Fibroblast of skin of back (primary cell): ENCODE results near the gene APELA. TPM values are rescaled to one million over a fixed set of nuclear protein-coding genes. Genes with fewer than 3 reads are reported as not detected.
"Not testable (repeated sequence)": the region's sequence is repeated elsewhere in the genome, so short reads cannot be mapped to it uniquely, and the experiment has no call there.

ENCODE experiments used
- DNase-seq: peaks from one replicate; pipeline ENCODE4 v3.0.0-alpha.2; 2013
- polyA plus RNA-seq, 2 experiments: library from polyadenylated mRNA; unstranded; fragments of 120-200 nt; gene quantifications; one replicate each; pipeline ENCODE4 v1.2.1, GENCODE V29; 2013; ENCODE audit not compliant: insufficient read length in 2 of 2

The APELA gene, protein sequence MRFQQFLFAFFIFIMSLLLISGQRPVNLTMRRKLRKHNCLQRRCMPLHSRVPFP
- polyA plus RNA-seq (2013, experiment 1 of 2; ENCODE audit: insufficient read length), result not detected
- 0.13 TPM for polyA plus RNA-seq (2013, experiment 2 of 2; ENCODE audit: insufficient read length)

DNA sequence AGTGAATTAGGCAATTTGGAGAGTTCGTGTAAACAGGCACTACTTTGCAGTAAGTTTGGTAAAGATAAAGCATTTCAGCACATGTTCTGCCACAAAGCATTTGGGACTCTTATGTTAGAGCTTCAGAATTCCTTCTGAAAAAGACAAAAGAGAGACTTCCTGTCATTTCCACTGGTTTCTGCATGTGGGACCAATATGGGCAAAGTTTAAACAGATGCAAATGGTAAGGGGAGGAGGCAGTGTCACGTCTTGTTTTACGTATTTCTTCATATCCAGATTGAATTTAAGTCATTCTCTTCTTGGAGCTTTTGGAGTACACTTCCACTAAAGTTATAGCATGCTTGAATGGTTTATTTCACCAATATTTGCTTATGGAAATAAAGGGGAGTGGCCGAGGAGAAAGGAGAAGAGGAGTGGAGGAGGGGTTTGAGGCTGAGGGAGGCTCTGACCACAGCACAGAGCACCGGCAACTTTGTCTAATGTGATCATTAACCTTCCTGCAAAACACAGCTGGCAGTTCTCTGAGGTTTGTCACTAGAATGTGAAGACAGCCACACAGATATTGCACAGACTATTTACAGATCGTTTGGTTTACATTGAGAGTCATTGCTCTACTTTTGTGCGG is at the start of gene APELA:
TSS of gene APELA (plus strand) at position 479 of the 625 bp plus-strand sequence. CDS start 154 bp downstream, outside the sequence.
- DNase-seq, result no peak

DNA sequence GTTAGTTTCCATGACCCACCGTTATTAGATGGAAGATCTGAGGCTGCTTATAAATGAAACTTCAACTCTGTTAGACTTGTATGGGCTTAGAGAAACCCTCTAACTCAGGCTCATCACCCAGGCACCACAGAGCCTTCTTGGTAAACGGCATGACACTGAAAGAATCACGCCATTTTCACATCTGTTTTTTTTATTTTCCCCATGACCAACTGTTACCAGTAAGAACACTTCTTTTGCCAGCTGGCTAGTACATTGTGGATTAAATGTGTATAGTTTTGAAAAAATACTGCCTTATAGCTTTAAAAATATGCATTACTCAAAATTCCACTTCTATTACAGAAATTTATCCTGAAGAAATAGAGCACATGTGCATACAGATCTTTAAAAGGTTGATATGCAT is 48.0 kb upstream of the APELA start:
- DNase-seq, result no peak

DNA sequence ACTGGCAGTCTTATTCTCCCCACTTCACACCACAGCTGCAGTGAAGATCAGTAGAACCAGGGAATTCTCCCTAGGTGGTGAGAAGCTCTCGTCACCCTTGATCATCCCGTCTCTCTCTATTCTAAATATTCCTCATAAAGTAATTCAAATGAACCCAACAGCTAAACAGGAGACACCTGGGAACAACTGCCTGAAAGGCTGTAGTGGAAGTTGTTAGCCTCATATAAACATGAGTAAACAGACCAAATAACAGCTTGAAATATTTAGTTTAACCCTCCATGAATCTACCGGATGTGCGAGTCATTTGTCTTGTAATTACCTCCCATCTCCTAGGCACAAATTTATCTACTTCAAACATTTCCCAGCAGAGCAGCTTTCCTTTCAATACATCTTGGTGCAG is 30.4 kb upstream of the APELA start:
- no peak for DNase-seq

DNA sequence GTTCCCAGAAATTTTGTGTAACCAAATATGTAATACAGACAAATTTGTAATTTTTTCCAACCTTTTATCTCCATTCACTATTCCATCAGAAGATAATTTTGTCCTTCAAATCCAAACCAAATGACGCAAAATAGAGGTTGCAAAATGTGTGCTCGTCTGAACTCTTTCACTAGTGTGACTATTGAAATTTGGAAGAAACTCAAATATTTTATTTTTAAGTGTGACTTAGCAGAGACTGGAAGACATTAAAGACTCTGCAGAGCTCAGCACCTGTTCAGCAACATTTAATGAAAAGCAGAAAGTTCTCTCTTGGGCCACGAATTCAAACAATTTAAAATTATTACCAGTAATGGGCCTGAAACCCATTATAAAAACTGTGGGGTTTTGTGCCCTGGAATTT is 30.0 kb upstream of the APELA start:
- DNase-seq, result no peak

DNA sequence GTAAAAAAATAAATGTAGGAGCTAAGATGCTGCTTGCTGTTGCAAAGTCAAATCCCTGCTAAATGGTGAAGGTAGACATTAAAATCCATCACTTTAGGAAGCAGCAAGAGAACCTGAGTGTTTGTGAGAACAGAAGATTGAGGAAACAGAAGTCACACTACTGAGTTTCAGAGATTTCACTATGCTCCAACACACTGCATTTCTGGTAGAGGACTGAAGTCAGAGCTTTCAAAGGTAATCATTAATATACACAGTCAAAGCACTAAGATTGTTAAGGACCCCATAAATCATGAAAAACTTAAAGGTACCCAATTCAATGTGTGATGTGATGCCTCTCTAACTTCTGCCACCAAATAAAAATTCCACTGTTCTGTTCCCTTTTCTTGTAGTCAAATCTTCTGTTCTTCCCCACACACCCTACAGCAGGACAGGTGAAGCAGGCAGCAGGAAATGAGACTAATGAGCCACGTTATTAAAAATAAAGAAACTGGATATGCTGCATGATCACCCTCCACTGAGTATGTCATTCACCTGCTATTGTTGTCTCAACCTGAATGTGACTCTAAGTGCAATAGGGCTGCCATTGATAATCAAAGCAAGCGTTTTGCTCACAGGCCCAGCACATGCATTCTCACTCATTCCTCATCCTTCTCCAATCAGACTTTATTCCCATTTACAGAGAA is 28.9 kb upstream of the APELA start:
- DNase-seq, result no peak

DNA sequence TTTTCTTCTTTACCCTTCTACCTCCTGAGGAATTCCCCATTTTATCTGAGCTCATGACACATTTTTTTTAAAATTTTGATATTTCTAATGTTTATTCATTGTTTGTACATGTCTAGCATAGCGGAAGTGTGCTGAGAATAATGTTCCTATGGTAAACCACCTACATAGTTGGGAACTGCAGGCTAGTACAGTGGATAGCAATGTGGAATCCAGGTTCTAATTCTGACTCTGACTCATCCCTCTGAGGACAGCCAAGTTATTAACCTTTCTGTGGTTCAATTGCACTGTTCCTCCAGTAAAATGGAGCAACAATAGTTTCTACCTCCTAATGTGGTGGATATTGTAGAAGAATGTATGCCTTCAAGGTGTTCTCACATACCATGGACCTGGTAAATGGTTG is 20.6 kb upstream of the APELA start:
- DNase-seq, result no peak

DNA sequence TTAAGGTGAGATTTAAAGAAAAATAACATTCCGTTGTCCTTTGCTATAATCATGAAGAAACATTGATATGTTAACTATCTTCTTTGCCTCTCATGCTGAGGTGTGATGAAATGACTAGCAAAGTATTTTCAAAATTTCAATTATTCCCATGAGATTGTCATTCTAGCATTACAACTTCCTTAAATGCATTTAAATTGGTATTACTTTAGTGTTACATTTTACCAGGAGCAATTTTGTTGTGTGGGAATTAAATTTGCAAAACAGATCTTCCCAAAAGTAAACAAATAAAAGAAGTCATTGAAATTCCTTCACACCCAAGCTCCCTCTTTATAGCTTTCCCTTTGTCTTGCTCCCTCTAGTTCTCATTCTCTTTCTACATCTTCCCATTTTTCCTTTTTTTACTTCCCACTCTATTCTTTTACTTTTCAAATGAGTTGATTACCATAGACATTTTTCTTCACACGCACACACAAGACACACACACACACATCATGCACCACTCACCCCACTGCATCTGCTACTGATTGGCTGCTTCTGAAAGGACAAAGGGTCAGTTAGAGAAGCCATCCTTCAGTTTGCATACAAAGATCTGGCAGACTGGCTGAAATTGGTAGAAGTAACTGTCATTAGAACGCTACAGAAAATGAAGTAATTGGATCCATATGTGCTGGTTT is 10.0 kb upstream of the APELA start:
- DNase-seq, result peak; percentile 19

DNA sequence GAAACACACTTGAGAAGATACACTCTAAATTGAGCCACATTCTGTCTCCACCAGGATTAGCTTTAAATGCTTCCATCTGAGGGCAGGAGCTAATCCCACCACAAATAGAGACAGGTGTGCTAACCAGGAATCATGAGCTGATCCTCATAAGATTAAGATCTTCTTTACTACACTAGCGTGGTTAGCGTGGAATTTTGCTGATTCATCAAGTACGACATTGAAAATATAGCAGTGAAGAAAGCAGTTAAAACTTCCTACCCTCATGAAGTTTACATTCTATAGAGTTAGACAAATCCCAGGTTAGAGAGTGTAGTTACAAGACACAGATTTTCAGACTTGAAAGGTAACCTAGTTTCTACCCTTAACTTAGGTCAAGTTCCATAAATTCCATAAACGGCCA is 5.3 kb upstream of the APELA start:
- no peak for DNase-seq

DNA sequence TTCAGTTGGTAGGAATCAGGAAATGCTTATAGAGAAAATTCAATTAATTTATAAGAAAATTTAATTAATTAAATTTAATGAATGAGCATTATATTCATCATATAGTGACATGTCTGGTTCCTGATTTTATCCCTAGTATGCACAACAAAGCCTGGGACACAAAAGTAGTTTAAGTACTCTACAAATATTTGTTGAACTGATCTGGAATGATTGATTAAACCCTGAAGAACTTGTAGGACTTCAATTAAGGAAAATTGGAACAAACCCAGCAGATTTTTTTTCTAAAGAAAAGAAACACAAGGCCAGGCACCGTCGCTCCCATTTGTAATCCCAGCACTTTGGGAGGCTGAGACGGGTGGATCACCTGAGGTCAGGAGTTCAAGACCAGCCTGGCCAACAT is 4.5 kb upstream of the APELA start:
- DNase-seq, result no peak

DNA sequence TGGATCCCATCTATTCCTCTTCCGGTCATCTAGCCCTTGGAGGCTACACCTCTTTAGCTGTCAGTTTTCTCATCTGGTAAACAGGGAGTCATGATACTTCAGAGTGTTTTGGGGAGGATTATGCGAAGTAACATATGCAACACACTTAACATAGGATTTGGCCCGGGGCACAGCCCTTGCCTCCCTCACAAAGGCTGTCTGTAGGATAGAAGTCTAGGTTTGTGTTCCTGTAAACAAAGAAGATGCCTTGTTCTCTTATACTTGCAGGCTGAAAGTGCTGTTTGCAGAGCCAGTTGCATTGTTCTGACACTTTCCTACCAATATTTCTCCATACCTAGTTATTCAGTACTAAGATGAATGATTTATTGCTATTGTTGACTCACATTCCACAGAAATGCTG is 2.2 kb upstream of the APELA start:
- DNase-seq, result no peak

DNA sequence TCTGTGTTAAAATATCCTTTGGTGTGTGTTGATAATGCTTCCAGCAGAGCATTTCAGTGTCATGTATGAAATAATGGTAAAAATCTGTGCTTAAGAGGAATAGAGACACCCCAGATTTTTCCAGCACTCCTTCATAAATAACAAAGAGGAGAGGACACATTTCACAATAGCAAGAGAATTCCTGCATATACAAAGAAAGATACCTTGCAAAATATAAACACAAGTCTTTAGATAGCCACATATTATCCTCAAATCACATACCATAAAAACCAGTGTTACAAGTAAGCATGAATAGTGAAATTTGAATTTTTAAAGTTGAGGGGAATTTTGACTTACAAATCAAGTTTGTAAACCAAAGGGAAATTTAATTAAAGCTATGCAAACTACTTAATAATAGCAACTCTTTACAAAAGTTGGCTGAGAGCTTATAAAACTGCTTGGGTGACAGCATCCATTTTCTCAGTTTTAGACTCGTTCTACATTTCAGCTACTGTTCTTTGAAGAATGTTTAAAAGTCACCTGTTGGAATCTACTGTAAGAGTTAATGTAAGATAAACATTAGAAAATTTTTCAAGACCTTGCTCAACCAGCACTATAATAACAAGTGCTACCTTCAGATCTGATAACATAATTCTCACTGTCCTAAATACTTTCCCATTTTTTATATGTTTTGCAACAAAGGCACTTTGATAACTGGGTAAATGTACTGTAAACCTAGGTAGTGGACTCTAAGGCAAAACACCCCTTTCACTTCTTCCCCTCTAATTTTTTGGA is 3.7 kb downstream of the APELA start:
- DNase-seq, result no peak

DNA sequence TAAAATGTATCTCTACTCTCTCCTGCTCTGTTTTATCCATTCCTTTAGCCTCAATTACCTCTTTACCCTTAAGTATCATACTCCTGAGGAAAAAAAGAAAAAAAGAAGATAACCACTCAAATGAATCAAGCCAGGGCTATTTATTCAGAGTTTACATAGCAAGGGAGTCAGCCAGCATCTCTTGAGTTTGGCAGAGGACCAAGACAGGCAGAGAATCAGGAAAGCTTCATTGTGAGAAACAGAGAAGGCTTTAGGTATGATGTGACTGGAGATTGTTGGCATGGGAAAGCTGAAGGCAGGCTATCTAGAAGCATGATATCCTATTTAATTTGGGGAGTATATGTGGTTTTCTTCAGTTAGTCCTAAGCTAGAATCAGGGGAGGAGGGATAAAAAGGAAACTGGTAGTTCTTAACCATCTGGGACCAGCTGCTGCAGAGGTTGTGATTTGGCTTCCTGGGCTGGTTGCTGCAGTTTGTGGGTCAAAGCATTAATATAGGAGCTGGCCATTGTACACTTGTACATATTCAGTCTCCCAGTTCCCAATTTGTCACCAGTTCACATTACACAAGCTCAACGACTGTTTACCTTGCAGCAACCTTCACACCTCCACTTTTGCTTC is 11.2 kb downstream of the APELA start:
- no peak for DNase-seq

DNA sequence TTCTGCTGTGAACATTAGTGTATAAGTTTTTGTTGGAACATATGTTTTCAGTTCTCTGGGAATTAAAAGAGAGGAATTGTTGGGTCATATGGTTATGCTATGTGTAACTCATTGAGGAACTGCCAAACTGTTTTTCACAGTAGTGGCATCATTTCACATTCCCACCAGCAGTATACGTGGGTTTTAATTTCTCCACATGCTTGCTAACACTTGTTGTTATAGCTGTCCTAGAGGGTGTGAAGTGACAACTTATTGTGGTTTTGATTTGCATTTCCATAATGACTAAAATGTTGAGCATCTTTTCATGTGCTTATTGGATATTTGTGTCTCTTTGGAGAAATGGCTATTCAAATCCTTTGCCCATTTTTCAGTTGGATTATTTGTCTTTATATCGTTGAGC is 13.7 kb downstream of the APELA start:
- no peak for DNase-seq

DNA sequence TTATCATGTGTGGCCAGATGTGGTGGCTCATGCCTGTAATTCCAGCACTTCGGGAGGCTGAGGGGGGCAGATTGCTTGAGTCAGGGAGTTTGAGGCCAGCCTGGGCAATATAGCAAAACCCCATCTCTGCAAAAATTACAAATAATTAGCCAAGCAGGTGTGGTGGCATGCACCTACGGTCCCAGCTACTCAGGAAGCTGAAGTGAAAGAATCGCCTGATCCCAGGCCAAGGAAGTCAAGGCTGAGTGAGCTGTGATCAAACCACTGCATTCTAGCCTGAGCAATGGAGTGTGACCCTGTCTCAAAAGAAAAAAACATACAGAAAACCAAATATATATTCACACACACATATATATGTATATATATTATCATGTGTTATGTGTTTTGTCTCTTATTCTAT is 15.0 kb downstream of the APELA start:
- DNase-seq, result no peak

DNA sequence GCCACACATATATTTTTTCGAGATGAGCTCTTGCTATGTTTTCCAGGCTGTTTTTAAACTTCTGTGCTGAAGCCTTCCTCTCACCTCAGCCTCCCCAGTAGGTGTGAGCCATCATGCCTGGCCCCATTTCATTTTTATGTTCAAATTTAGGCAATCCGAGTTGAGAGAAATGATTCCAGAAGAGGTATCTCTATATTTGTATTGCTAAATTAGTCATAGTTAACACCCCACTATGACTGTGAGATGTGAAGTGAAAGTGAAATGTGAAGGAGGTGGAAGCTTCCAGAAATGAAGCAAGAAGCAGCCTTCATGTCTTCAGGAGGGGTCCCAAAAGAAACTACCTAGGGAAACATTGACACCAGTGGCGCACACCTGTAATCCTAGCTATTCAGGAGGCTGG is 17.7 kb downstream of the APELA start:
- DNase-seq, result no peak

DNA sequence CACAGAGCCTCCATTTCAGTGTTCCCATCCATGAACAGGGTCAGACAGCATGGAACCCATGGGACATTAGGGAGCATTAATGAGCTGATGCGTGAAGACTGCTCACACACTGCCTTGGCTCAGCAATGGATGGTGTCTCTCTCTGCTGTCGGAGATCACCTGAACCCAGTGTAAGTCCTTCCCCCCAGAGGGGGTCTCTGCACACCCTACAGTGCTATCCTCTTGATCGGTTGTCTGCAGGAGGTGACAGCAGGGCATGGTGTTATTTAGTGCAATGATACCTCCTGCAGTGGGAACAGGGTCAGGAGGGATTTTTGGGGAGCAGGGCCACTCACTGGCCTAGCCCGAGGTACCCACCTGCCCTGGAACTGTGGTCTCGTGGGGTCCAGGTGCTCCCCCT is 25.6 kb downstream of the APELA start:
- DNase-seq, result no peak

DNA sequence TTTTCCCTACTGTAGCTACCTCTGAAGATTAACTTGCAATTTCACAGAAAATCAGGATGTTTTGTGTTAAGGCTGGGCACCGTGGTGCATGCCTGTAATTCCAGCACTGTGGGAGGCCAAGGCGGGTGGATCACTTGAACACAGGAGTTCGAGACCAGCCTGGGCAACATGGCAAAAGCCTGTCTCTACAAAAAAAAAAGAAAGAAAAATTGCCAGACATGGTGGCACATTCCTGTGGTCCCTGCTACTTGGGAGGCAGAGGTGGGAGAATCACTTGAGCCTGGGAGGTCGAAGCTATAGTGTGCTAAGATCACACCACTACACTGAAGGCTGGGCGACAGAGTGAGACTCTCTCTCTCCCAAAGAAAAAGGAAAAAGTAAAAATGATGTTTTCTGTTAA is 27.4 kb downstream of the APELA start:
- DNase-seq, result no peak

DNA sequence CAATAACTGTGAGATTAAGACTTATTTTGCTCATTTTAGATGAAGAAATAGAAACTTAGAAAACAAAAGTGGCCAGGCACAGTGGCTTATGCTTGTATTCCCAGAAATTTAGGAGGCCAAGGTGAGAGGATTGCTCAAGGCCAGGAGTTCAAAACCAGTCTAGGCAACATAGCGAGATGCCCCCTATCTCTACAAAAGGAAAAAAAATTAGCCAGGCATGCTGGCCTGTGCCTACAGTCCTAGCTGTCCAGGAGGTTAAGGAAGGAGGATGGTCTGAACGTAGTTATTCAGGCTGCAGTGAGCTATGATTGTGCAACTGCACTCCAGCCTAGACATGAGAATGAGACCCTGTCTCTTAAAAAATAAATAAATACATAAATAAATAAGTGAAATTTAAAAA is 28.0 kb downstream of the APELA start:
- DNase-seq, result no peak

DNA sequence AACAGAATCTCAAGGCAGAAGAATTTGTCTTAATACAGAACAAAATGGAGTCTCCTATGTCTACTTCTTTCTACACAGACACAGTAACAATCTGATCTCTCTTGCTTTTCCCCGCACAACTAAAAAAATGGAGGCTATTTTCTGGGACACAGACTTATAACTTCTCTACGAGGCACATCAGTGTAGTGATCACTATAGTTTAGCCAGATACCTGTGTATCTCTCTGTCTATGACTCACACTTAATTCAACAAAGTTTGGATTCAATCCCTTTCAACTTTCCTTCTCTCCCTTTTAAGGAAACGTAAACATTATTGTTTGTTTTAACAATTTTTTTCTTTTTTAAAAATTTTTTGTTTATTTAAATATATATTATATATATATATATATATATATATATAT is 29.4 kb downstream of the APELA start:
- no peak for DNase-seq

DNA sequence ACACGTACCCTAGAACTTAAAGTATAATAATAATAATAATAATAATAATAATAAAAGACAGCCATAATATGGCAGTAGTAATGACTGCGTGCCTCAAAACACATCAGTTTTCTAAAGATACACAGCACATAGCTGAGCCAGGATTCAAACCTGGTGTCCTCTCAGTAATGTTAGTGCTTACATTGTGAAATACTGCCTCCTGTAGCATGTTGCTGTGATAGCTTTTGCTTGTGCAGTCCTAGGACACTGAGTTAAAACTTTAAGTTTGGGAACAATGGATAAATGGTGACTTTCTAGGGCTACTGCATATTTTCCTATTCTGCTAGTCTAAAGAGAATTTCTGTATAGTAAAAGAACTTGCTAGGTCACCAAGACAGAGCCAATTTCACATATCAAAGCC is 36.5 kb downstream of the APELA start:
- not testable (repeated sequence) for DNase-seq

DNA sequence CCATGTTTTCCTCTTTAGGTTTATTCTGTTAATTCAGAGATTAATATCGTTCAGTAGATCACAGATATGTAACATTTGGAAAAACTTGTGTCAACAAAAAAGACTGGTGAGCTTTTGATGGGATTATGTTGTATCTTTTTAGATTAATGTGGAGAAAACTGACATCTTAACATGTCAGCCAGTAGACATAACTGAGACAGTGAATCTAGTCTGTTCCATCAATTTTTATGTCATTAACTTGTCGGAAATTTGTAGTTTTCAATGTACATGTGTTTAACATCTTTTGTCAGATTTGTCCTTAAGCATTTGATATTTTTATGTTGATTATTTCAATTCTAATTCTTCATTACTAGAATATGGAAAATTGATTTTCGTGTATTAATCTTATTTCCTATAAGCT is 42.0 kb downstream of the APELA start:
- no peak for DNase-seq

DNA sequence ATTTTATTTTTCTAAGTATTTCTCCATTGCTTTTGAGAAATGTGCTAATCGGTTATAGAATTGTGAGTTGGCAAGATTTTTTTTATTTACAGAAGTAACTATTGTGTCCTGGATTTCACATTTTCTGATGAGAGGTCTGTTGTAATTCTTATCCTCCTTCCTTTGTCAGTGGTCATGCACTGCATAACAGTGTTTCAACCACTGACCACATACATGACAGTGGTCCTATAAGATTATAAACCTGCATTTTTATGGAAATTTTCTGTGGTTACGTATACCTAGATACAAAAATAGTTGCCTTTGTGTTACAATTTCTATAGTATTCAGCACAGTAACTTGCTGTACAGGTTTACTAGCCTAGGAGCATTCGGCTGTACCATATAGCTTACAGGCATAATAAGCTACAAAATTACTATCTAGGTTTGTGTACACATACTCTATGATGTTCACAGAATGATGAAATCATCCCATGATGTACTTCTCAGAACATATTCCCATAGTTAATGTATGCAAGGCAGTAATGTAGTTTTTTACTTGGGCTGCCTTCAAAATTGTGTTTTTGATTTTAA is 47.8 kb downstream of the APELA start:
- DNase-seq, result no peak
